ENCODE results near the gene MET. TPM values are rescaled to one million over a fixed set of nuclear protein-coding genes. Genes with fewer than 3 reads are reported as not detected.

Gene MET
- total and polyA plus RNA-seq, 2 donors (not counting 3 experiments of a cell fraction or from before 2014, with no cell fraction given) = 21.1 to 44.5 TPM

- TF ChIP-seq MYC (IDR thresholded peaks at IDR 0.05; ENCODE audit: low read depth, low read length) (no peak), JUN (IDR thresholded peaks at IDR 0.05; ENCODE audit: borderline replicate concordance, insufficient read depth, insufficient read length, low read depth) (no peak), MAX (IDR thresholded peaks at IDR 0.05; ENCODE audit: insufficient read depth, insufficient read length) (no peak), GATA2 (IDR thresholded peaks at IDR 0.05; ENCODE audit: insufficient read depth, insufficient read length, low read depth, low read length) (no peak), POLR2A (IDR thresholded peaks at IDR 0.05; ENCODE audit: low read depth, low read length) (no peak), EZH2 (IDR thresholded peaks at IDR 0.05; ENCODE audit: borderline replicate concordance, low read depth, low read length, severe bottlenecking) (no peak)
These were observed 59.7 kb downstream of the MET start for GRCh38 chr7:116731445-116732335.

More at GRCh38 chr7:116731445-116732335, 59.7 kb downstream of the MET start:
- intact Hi-C loops (cut with micrococcal nuclease) (no loop called here), dilution Hi-C loops (cut with MboI; ENCODE audit: extremely low pct_ligation_motif_present, low sequenced_read_pairs) (no loop called here)
- no peak for FAIRE-seq
- Histone ChIP-seq H3K4me3 (replicated peaks in 1 of 3; ENCODE audit: insufficient read depth in 1 of 3, low read depth in 1 of 3, low read length in 3 of 3) (no peak overlapping the region), H3K79me2 (ENCODE audit: control insufficient read depth, insufficient read depth, low read length) (no peaks in the 10 kb centered on the region), H3K4me1 (ENCODE audit: control insufficient read depth, extremely low read depth, insufficient read depth, low read length) (peaks cover 33% of the 10 kb centered on the region), H4K20me1 (replicated peaks; ENCODE audit: control insufficient read depth, extremely low read depth, insufficient read depth, low read length) (no peaks in the 10 kb centered on the region), H3K27ac (ENCODE audit: insufficient read depth, low read depth, low read length) (no peak overlapping the region), H3K9me3 (replicated peaks; ENCODE audit: control insufficient read depth, insufficient read depth, low read length) (no peaks in the 10 kb centered on the region), H3K9ac (replicated peaks; ENCODE audit: extremely low read depth, insufficient read depth, low read length) (no peak overlapping the region), H2AFZ (ENCODE audit: low read depth, low read length) (no peak overlapping the region), H3K27me3 (ENCODE audit: control insufficient read depth in 2 of 2, insufficient read depth in 2 of 2, low read length in 2 of 2) (no peaks in the 10 kb centered on the region), H3K9me1 (replicated peaks; ENCODE audit: control insufficient read depth, extremely low read depth, insufficient read depth, low read length) (no peaks in the 10 kb centered on the region), H3K36me3 (ENCODE audit: control insufficient read depth in 2 of 2, extremely low read depth in 1 of 2, insufficient read depth in 2 of 2, low read length in 2 of 2) (no peaks in the 10 kb centered on the region), H3K4me2 (ENCODE audit: insufficient read depth, low read length) (no peak overlapping the region)
- ChIA-PET CTCF (interaction anchor here (1.5 to 1.9 kb wide), 2 partner anchors 15 to 140 kb away, joined by 4 to 7 read pairs; no protein-coding TSS in a partner anchor), POLR2A (no interaction called here)
- DNase-seq (ENCODE audit: low read depth, low spot score) = no peak
- BruUV-seq (replicated peaks) = no TSS peak

All from endothelial cell of umbilical vein (primary cell).